DND-41 (cell line): Measurements from ENCODE around the gene ZNF511.

Experiments
- CTCF ChIP-seq: IDR thresholded peaks from 2 replicates; pipeline ENCODE4 v1.5.1; 2012; ENCODE audit warnings: borderline replicate concordance, low read length, moderate library complexity, mild to moderate bottlenecking; ENCODE audit not compliant: poor library complexity, severe bottlenecking; ENCODE audit errors: extremely low read depth
- EZH2 ChIP-seq: IDR thresholded peaks from 3 replicates; pipeline ENCODE4 v1.6.1; 2012; ENCODE audit warnings: borderline replicate concordance, low read depth, mild to moderate bottlenecking, moderate library complexity, low read length, inconsistent platforms; ENCODE audit not compliant: severe bottlenecking

- TF ChIP-seq CTCF = no peak
- no peak for TF ChIP-seq EZH2
Observed at GRCh38 chr10:133298466-133298865, 10.2 kb upstream of the ZNF511 start.
